ENCODE results near the gene DPP9. TPM values are rescaled to one million over a fixed set of nuclear protein-coding genes. Genes with fewer than 3 reads are reported as not detected.

Gene DPP9
- polyA plus RNA-seq, 1 of the 3 experiments (the other 2 are of a cell fraction) = 17.1 TPM

GRCh38 chr19:4650159-4650558 lies 73.5 kb downstream of the DPP9 start (continued):
- TF ChIP-seq MXI1 (IDR thresholded peaks at IDR 0.05; ENCODE audit: low read depth, low read length) (no peak), JUND (IDR thresholded peaks at IDR 0.05) (no peak), SMC3 (IDR thresholded peaks at IDR 0.05; ENCODE audit: low read depth, low read length) (no peak)

GRCh38 chr19:4649392-4650047 lies 74.1 kb downstream of the DPP9 start:
- no peak overlapping the region for H3K27ac ChIP-seq (ENCODE audit: low read depth in 2 of 2, low read length in 1 of 2)
- DNase-seq = no peak
- CTCF ChIA-PET = interaction anchor here (1.1 kb wide), 1 partner anchor 13 kb away, joined by 3 read pairs; no protein-coding TSS in a partner anchor
- H3K36me3 ChIP-seq (replicated peaks in 1 of 2; ENCODE audit: control insufficient read depth in 1 of 2, insufficient read depth in 2 of 2, low read length in 1 of 2) = peaks cover 0 to 2% of the 10 kb centered on the region in 2 experiments
- no peak overlapping the region for H3K9ac ChIP-seq
- peaks cover 2% of the 10 kb centered on the region for H3F3A ChIP-seq (replicated peaks; ENCODE audit: insufficient read depth)
- H3K79me2 ChIP-seq (ENCODE audit: insufficient read depth) = peaks cover 10% of the 10 kb centered on the region
- no peaks in the 10 kb centered on the region for H3K9me2 ChIP-seq
- no peak overlapping the region for H3K4me3 ChIP-seq (ENCODE audit: low read depth in 2 of 2, low read length in 1 of 2)
- H3K9me3 ChIP-seq = no peaks in the 10 kb centered on the region
- no peaks in the 10 kb centered on the region for H3K27me3 ChIP-seq (ENCODE audit: insufficient read depth)
- 0 out of 2 replicates have a peak, but pooled peaks cover 3% of the 10 kb centered on the region for H4K20me1 ChIP-seq (ENCODE audit: insufficient read depth)
- TF ChIP-seq ELF1 (IDR thresholded peaks at IDR 0.05) (no peak), JUND (IDR thresholded peaks at IDR 0.05) (no peak), SMC3 (IDR thresholded peaks at IDR 0.05; ENCODE audit: low read depth, low read length) (no peak), TAF1 (IDR thresholded peaks at IDR 0.05; ENCODE audit: borderline replicate concordance, low read depth, low read length) (no peak), FOXM1 (IDR thresholded peaks at IDR 0.05; ENCODE audit: low read depth) (no peak), TCF12 (IDR thresholded peaks at IDR 0.05) (no peak), NRF1 (IDR thresholded peaks at IDR 0.05; ENCODE audit: low read depth, low read length) (no peak)
- TF ChIP-seq, protein P1, sequence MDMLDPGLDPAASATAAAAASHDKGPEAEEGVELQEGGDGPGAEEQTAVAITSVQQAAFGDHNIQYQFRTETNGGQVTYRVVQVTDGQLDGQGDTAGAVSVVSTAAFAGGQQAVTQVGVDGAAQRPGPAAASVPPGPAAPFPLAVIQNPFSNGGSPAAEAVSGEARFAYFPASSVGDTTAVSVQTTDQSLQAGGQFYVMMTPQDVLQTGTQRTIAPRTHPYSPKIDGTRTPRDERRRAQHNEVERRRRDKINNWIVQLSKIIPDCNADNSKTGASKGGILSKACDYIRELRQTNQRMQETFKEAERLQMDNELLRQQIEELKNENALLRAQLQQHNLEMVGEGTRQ (IDR thresholded peaks at IDR 0.05; ENCODE audit: borderline replicate concordance, low read depth, low read length) = no peak
- no peak overlapping the region for H3K4me2 ChIP-seq
- H3K4me1 ChIP-seq (ENCODE audit: control insufficient read depth in 1 of 2, insufficient read depth in 2 of 2, low read depth in 1 of 2, low read length in 1 of 2) = no peaks in the 10 kb centered on the region
- POLR2A ChIA-PET = no interaction called here
- no peak overlapping the region for H2AFZ ChIP-seq (ENCODE audit: low read depth)
- WGBS (ENCODE audit: low lambda C conversion rate) = 72% methylated on average over 7 of the region's 19 CpGs

- no peak for DNase-seq
- Histone ChIP-seq H3K9me2 (no peaks in the 10 kb centered on the region), H3K4me2 (no peak overlapping the region), H3K9me3 (no peaks in the 10 kb centered on the region), H3K4me3 (ENCODE audit: low read depth in 2 of 2, low read length in 1 of 2) (no peak overlapping the region; a peak in 1 of 4 replicates), H3K36me3 (replicated peaks in 1 of 2; ENCODE audit: control insufficient read depth in 1 of 2, insufficient read depth in 2 of 2, low read length in 1 of 2) (no peaks in the 10 kb centered on the region), H2AFZ (ENCODE audit: low read depth) (no peak overlapping the region), H3K79me2 (ENCODE audit: insufficient read depth) (peaks cover 10% of the 10 kb centered on the region), H3K4me1 (ENCODE audit: control insufficient read depth in 1 of 2, insufficient read depth in 2 of 2, low read depth in 1 of 2, low read length in 1 of 2) (no peaks in the 10 kb centered on the region), H3K27ac (ENCODE audit: low read depth in 2 of 2, low read length in 1 of 2) (no peak overlapping the region), H3K9ac (no peak overlapping the region), H4K20me1 (ENCODE audit: insufficient read depth) (0 out of 2 replicates have a peak, but pooled peaks cover 3% of the 10 kb centered on the region), H3F3A (replicated peaks; ENCODE audit: insufficient read depth) (no peaks in the 10 kb centered on the region), H3K27me3 (ENCODE audit: insufficient read depth) (no peaks in the 10 kb centered on the region)
- TF ChIP-seq ELF1 (IDR thresholded peaks at IDR 0.05) = no peak
- TF ChIP-seq NFIC (IDR thresholded peaks at IDR 0.05; ENCODE audit: borderline replicate concordance) = no peak
- TF ChIP-seq YY1 (IDR thresholded peaks at IDR 0.05; ENCODE audit: low read depth) = no peak
- TF ChIP-seq GATA2 (CRISPR knock-in tag; IDR thresholded peaks at IDR 0.05) = no peak
- TF ChIP-seq TCF12 (IDR thresholded peaks at IDR 0.05) = no peak
- no peak for TF ChIP-seq RAD21 (IDR thresholded peaks at IDR 0.05; ENCODE audit: low read length)
- no peak for TF ChIP-seq JUND (IDR thresholded peaks at IDR 0.05)
- no peak for TF ChIP-seq CHD2 (IDR thresholded peaks at IDR 0.05; ENCODE audit: low read length, partially characterized antibody)
- no peak for TF ChIP-seq FOSL2 (IDR thresholded peaks at IDR 0.05; ENCODE audit: borderline replicate concordance, low read depth)
- no peak for TF ChIP-seq TEAD4 (IDR thresholded peaks at IDR 0.05; ENCODE audit: borderline replicate concordance, insufficient read depth)
- ChIA-PET POLR2A (interaction anchor here (0.6 kb wide), 1 partner anchor 197 kb away, joined by 4 read pairs; no protein-coding TSS in a partner anchor), CTCF (interaction anchor here (0.6 to 1.6 kb wide), 4 partner anchors 14 to 203 kb away, joined by 3 to 5 read pairs (median 3); no protein-coding TSS in a partner anchor)
- WGBS (ENCODE audit: low lambda C conversion rate) = 95% methylated on average over 11 of the region's 20 CpGs
These were observed 75.7 kb downstream of the DPP9 start for GRCh38 chr19:4647676-4648644.
